HCT116 (cell line): ENCODE measurements around the gene SLC1A6. TPM values are rescaled to one million over a fixed set of nuclear protein-coding genes. Genes with fewer than 3 reads are reported as not detected.

Experiments
- ATAC-seq: fragments of 200-7000 bp; cut with Tn5 transposase; 2 replicates; pipeline ENCODE4 v1.9.1; 2020; ENCODE audit warnings: mild to moderate bottlenecking, moderate library complexity
- BruUV-seq: library from RNA; stranded (reverse); fragments of 400-500 nt; replicated peaks from 2 replicates; lab custom pipeline; 2021; lab: Mats Ljungman, UMichigan
- CTCF ChIA-PET: fragments of 300-600 bp; sonication (Branson Sonifier 250); formaldehyde crosslinking; loops from one replicate; lab custom pipeline; 2021; ENCODE audit warnings: antibody characterized with exemption; lab: Charles Lee
- POLR2A ChIA-PET: fragments of 300-600, 350-600 bp; sonication (Branson Sonifier 250); formaldehyde crosslinking; loops from one replicate; lab custom pipeline; 2021; ENCODE audit warnings: antibody characterized with exemption; lab: Charles Lee
- RAD21 ChIA-PET, 2 experiments: fragments of 300-600 bp; sonication (Branson Sonifier 250); formaldehyde crosslinking; loops; one replicate each; lab custom pipeline; 2023; ENCODE audit warnings: low total read pairs in 2 of 2; ENCODE audit not compliant: uncharacterized antibody in 2 of 2, unreplicated experiment in 2 of 2, low non-redundant PET in 1 of 2; lab: Charles Lee
- DNase-seq: peaks from one replicate; pipeline ENCODE4 v3.0.0-alpha.2; 2010; ENCODE audit warnings: low read depth, low spot score
- H2AFZ ChIP-seq: fragments of 200-600 bp; shearing (Covaris generic), sonication (generic); 2 replicates; pipeline ENCODE4 v1.6.1; 2017; ENCODE audit warnings: low read depth, mixed run types, mixed read lengths, antibody characterized with exemption, low read length; ENCODE audit not compliant: poor library complexity, severe bottlenecking
- H3K27ac ChIP-seq: 2 replicates; pipeline ENCODE4 v1.5.1; 2012; ENCODE audit warnings: low read depth, low read length
- H3K27me3 ChIP-seq: fragments of 200-600 bp; sonication (generic); 2 replicates; pipeline ENCODE4 v1.6.1; 2016; ENCODE audit warnings: mixed run types, low read length, mixed read lengths; ENCODE audit not compliant: insufficient read depth
- H3K36me3 ChIP-seq, 2 experiments: fragments of 200-500 bp in 1 of 2; fragments of 200-600 bp in 1 of 2; sonication (Bioruptor generic) in 1 of 2; sonication (generic) in 1 of 2; 2 replicates each; pipeline versions ENCODE4 v1.5.1 to v1.6.1; 2014 to 2016; ENCODE audit warnings: low read length in 2 of 2, inconsistent platforms in 1 of 2, mixed read lengths in 1 of 2, mixed run types in 1 of 2; ENCODE audit not compliant: insufficient read depth in 2 of 2, control insufficient read depth in 1 of 2
- H3K4me1 ChIP-seq, 2 experiments: fragments of 200-600 bp in 1 of 2; sonication (generic) in 1 of 2; 2 replicates each; pipeline versions ENCODE4 v1.5.1 to v1.6.1; 2012 to 2017; ENCODE audit warnings: low read length in 2 of 2, inconsistent platforms in 1 of 2, mild to moderate bottlenecking in 1 of 2, mixed read lengths in 1 of 2, mixed run types in 1 of 2, moderate library complexity in 1 of 2; ENCODE audit not compliant: insufficient read depth in 2 of 2, control insufficient read depth in 1 of 2
- H3K4me2 ChIP-seq: fragments of 200-600 bp; sonication (generic); 2 replicates; pipeline ENCODE4 v1.6.1; 2017; ENCODE audit warnings: mixed run types, low read length, mixed read lengths
- H3K4me3 ChIP-seq, 2 experiments: fragments of 200-600 bp in 1 of 2; sonication (generic) in 1 of 2; replicated peaks in 1 of 2; 2 replicates each; pipeline ENCODE4 v1.5.1; 2011 to 2016; ENCODE audit warnings: low read length in 2 of 2, control low read depth in 1 of 2, low read depth in 1 of 2, mild to moderate bottlenecking in 1 of 2, mixed read lengths in 1 of 2, mixed run types in 1 of 2
- H3K79me2 ChIP-seq: fragments of 200-600 bp; sonication (generic); 2 replicates; pipeline ENCODE4 v1.6.1; 2017; ENCODE audit warnings: mild to moderate bottlenecking, mixed run types, low read length, moderate library complexity, mixed read lengths; ENCODE audit not compliant: insufficient read depth
- H3K9ac ChIP-seq: fragments of 200-600 bp; sonication (generic); 2 replicates; pipeline ENCODE4 v1.6.1; 2016; ENCODE audit warnings: low read length, mixed read lengths
- H3K9me2 ChIP-seq: fragments of 200-600 bp; sonication (generic), shearing (Covaris generic); 2 replicates; pipeline ENCODE4 v1.6.1; 2017; ENCODE audit warnings: mixed run types, mild to moderate bottlenecking, moderate library complexity; ENCODE audit not compliant: insufficient read depth
- H3K9me3 ChIP-seq, 2 experiments: fragments of 200-500 bp in 1 of 2; fragments of 200-600 bp in 1 of 2; sonication (Bioruptor generic) in 1 of 2; sonication (generic) in 1 of 2; 2 replicates each; pipeline ENCODE4 v1.6.1; 2014 to 2017; ENCODE audit warnings: low read length in 2 of 2, mixed read lengths in 2 of 2, inconsistent platforms in 1 of 2, low read depth in 1 of 2, mild to moderate bottlenecking in 1 of 2, mixed run types in 1 of 2, moderate library complexity in 1 of 2; ENCODE audit not compliant: control insufficient read depth in 1 of 2, insufficient read depth in 1 of 2
- H4K20me1 ChIP-seq: fragments of 200-600 bp; sonication (generic), shearing (Covaris generic); 2 replicates; pipeline ENCODE4 v1.6.1; 2017; ENCODE audit warnings: mixed run types, mild to moderate bottlenecking, moderate library complexity; ENCODE audit not compliant: insufficient read depth
- ATF3 ChIP-seq: IDR thresholded peaks from 2 replicates; pipeline ENCODE4 v1.6.1; 2012
- CBX3 ChIP-seq: IDR thresholded peaks from 2 replicates; pipeline ENCODE4 v1.6.1; 2012; ENCODE audit warnings: low read depth
- CTCF ChIP-seq, 3 experiments: fragments of 200-600 bp in 1 of 3; sonication (generic) in 1 of 3; IDR thresholded peaks in 2 of 3; conservative IDR thresholded peaks in 1 of 3; 2 replicates each; pipeline ENCODE4 v1.5.1; 2012 to 2017; ENCODE audit warnings: low read depth in 2 of 3, low read length in 2 of 3, antibody characterized with exemption in 1 of 3, borderline replicate concordance in 1 of 3, control low read depth in 1 of 3, mild to moderate bottlenecking in 1 of 3, mixed read lengths in 1 of 3, mixed run types in 1 of 3, moderate library complexity in 1 of 3; ENCODE audit not compliant: insufficient read depth in 1 of 3
- EGR1 ChIP-seq: IDR thresholded peaks from 2 replicates; pipeline ENCODE4 v1.6.1; 2012; ENCODE audit warnings: low read depth
- ELF1 ChIP-seq: IDR thresholded peaks from 2 replicates; pipeline ENCODE4 v1.6.1; 2012; ENCODE audit warnings: low read depth, borderline replicate concordance
- EZH2phosphoT487 ChIP-seq: fragments of 200-600 bp; IDR thresholded peaks from 2 replicates; pipeline ENCODE4 v1.6.1; 2018; ENCODE audit warnings: antibody characterized with exemption, borderline replicate concordance
- FOSL1 ChIP-seq: IDR thresholded peaks from 2 replicates; pipeline ENCODE4 v1.6.1; 2012; ENCODE audit warnings: low read depth
- MAX ChIP-seq: IDR thresholded peaks from 2 replicates; pipeline ENCODE4 v1.6.1; 2012
- POLR2A ChIP-seq: IDR thresholded peaks from 2 replicates; pipeline ENCODE4 v1.7.0; 2011; ENCODE audit warnings: borderline replicate concordance; ENCODE audit not compliant: insufficient read depth, insufficient read length; ENCODE audit errors: extremely low read depth
- POLR2AphosphoS5 ChIP-seq: IDR thresholded peaks from 2 replicates; pipeline ENCODE4 v1.6.1; 2011; ENCODE audit warnings: mild to moderate bottlenecking, low read depth, low read length, moderate library complexity
- RAD21 ChIP-seq: IDR thresholded peaks from 2 replicates; pipeline ENCODE4 v1.6.1; 2012; ENCODE audit warnings: low read depth, mild to moderate bottlenecking
- REST ChIP-seq: IDR thresholded peaks from 2 replicates; pipeline ENCODE4 v1.6.1; 2012; ENCODE audit warnings: low read depth
- SRF ChIP-seq: IDR thresholded peaks from 2 replicates; pipeline ENCODE4 v1.6.1; 2012; ENCODE audit warnings: low read depth
- TCF7L2 ChIP-seq: IDR thresholded peaks from 2 replicates; pipeline ENCODE4 v1.7.0; 2011; ENCODE audit warnings: borderline replicate concordance, inconsistent platforms; ENCODE audit not compliant: insufficient read depth, insufficient read length; ENCODE audit errors: extremely low read depth
- YY1 ChIP-seq: IDR thresholded peaks from 2 replicates; pipeline ENCODE4 v1.6.1; 2011; ENCODE audit warnings: low read length, low read depth, moderate library complexity, mild to moderate bottlenecking; ENCODE audit not compliant: insufficient replicate concordance; ENCODE audit errors: extremely low read depth
- ZBTB33 ChIP-seq: IDR thresholded peaks from 2 replicates; pipeline ENCODE4 v1.6.1; 2011; ENCODE audit warnings: mild to moderate bottlenecking, low read length, moderate library complexity; ENCODE audit not compliant: insufficient replicate concordance; ENCODE audit errors: extremely low read depth
- intact Hi-C: fragments of 100-400 bp; cut with micrococcal nuclease; formaldehyde crosslinking; loops from 2 replicates; pipeline ENCODE4 v1.10.0; 2022
- total RNA-seq: library from RNA; stranded (reverse); gene quantifications from one replicate; pipeline ENCODE4 v1.2.1, GENCODE V29; 2021; ENCODE audit not compliant: unreplicated experiment

SLC1A6 gene
- total RNA-seq, 1 experiment from 2014 or later, result not detected

- DNase-seq, result no peak
- Histone ChIP-seq H3K27ac (no peak overlapping the region), H3K9ac (no peak overlapping the region), H3K79me2 (no peaks in the 10 kb centered on the region), H3K9me3 (no peaks in the 10 kb centered on the region)
- TF ChIP-seq FOSL1 (no peak), EZH2phosphoT487 (no peak), SRF (no peak), POLR2AphosphoS5 (no peak), POLR2A (no peak), MAX (no peak), TCF7L2 (no peak), ZBTB33 (no peak), REST (no peak), CBX3 (no peak), ATF3 (no peak), CTCF (IDR thresholded peaks at IDR 0.05 in 2 of 3, conservative IDR thresholded peaks at IDR 0.05 in 1 of 3; ENCODE audit: borderline replicate concordance in 1 of 3, insufficient read depth in 1 of 3, low read depth in 2 of 3, low read length in 2 of 3) (no peak), EGR1 (no peak), YY1 (no peak), RAD21 (no peak), ELF1 (no peak)
- TF ChIP-seq, all 23 proteins: peak for 0
- ChIA-PET POLR2A (no interaction called here), CTCF (no interaction called here), RAD21 (no interaction called here)
- Histone ChIP-seq H3K4me2 (no peak overlapping the region), H3K9me2 (no peaks in the 10 kb centered on the region), H3K36me3 (no peaks in the 10 kb centered on the region), H3K4me3 (no peak overlapping the region), H4K20me1 (no peaks in the 10 kb centered on the region), H2AFZ (no peak overlapping the region), H3K27me3 (0 out of 2 replicates have a peak, but pooled peaks cover 13% of the 10 kb centered on the region), H3K4me1 (no peaks in the 10 kb centered on the region)
- ATAC-seq, result no peak
- intact Hi-C loops, result no loop called here
- no TSS peak for BruUV-seq
These were observed 8.2 kb downstream of the SLC1A6 start for GRCh38 chr19:14971474-14971873.
